Activated CD8-positive, alpha-beta memory T cell treated with anti-CD3 and anti-CD28 coated beads for 36 hours (primary cell): Measurements from ENCODE around the gene ADGRV1. TPM values are rescaled to one million over a fixed set of nuclear protein-coding genes. Genes with fewer than 3 reads are reported as not detected.
"Not testable (repeated sequence)": the region's sequence is repeated elsewhere in the genome, so short reads cannot be mapped to it uniquely, and the experiment has no call there.

Experiments used
- CTCF ChIA-PET: fragments of 350-600 bp; sonication (Branson Sonifier 250); formaldehyde crosslinking; loops from one replicate; lab custom pipeline; 2021; ENCODE audit warnings: antibody characterized with exemption; lab: Charles Lee
- POLR2A ChIA-PET: fragments of 350-600 bp; sonication (Branson Sonifier 250); formaldehyde crosslinking; loops from one replicate; lab custom pipeline; 2021; ENCODE audit warnings: antibody characterized with exemption; lab: Charles Lee
- total RNA-seq, 2 experiments: library from RNA; stranded (reverse); gene quantifications; one replicate each; pipeline ENCODE4 v1.2.3, GENCODE V29; 2021

Gene ADGRV1
- total RNA-seq, 2 experiments from 2014 or later: 0.34 TPM; not detected in 1

DNA sequence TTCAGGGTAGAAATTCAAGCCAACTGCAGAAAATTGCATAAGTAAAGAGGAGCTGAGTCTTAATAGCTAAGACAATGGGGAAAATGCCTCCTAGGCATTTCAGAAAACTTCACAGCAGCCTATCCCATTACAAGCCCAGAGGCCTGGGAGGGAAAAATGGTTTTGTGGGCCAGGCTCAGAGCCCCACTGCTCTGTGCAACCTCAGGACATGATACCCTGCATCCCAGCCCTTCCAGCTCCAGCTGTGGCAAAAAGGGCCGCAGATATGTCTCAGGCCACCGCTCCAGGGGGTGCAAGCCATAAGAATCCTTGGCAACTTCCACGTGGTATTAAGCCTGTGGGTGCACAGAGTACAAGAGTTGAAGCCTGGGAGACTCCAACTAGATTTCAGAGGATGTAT, 437.5 kb downstream of the ADGRV1 start:
- CTCF ChIA-PET: no interaction called here
- POLR2A ChIA-PET: no interaction called here

GRCh38 chr5:90997082-90997481, 438.5 kb downstream of the ADGRV1 start:
- CTCF ChIA-PET: no interaction called here
- POLR2A ChIA-PET: no interaction called here

GRCh38 chr5:91000743-91001142, 442.1 kb downstream of the ADGRV1 start:
- ChIA-PET CTCF (interaction anchor here (0.6 kb wide), 1 partner anchor 13 kb away, joined by 3 read pairs; no protein-coding TSS in a partner anchor), POLR2A (no interaction called here)

GRCh38 chr5:91006713-91007112, 448.1 kb downstream of the ADGRV1 start:
- ChIA-PET POLR2A (no interaction called here), CTCF (no interaction called here)

DNA sequence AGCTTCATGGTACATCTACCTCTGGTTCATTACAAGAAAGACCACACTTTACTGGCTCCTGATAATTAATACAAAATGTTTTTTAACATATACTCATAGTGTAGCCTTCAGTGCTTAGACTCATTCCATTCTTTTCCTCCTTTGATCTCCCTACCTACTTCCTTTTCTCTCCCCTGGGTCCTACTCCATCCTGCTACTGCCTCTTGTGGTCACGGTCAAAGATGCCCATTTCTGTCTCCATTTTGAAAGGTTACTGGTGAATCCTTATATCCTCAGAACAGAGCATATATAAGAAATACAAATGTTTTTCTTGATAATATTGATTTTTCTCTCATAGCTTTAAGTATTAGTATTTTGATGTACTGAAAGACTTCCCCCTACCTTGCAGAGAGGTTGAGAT, 448.7 kb downstream of the ADGRV1 start:
- POLR2A ChIA-PET: no interaction called here
- CTCF ChIA-PET: no interaction called here

- POLR2A ChIA-PET: no interaction called here
- CTCF ChIA-PET: no interaction called here
Observed at GRCh38 chr5:91007780-91008402, 449.3 kb downstream of the ADGRV1 start.

GRCh38 chr5:91010090-91010489, 451.5 kb downstream of the ADGRV1 start:
- POLR2A ChIA-PET: no interaction called here
- CTCF ChIA-PET: no interaction called here

GRCh38 chr5:91011029-91011428, 452.4 kb downstream of the ADGRV1 start:
- POLR2A ChIA-PET: no interaction called here

GRCh38 chr5:91012867-91013266, 454.3 kb downstream of the ADGRV1 start:
- POLR2A ChIA-PET: not testable (repeated sequence)
- CTCF ChIA-PET: interaction anchor here (0.6 kb wide), 1 partner anchor 12 kb away, joined by 3 read pairs; no protein-coding TSS in a partner anchor

More at GRCh38 chr5:91011029-91011428, 452.4 kb downstream of the ADGRV1 start:
- CTCF ChIA-PET: no interaction called here

DNA sequence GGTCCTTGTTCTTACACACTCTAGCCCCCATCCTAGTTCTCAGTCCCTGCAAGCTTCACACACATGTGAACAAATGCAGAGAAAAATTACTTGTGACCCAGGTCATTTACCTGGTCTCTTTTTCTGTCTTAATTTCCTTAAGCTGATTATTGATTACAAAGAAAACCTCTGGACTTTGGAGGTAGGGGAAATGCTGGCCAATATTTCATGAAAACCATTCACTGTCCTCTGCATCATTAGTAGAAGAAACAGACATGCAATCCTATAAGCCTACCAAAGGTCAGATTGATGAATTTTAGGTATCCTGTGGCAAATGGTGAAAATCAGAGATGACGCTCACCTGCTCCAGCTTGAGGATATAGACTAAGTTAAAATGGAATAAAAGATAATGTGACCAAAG, 457.7 kb downstream of the ADGRV1 start:
- POLR2A ChIA-PET: no interaction called here
- CTCF ChIA-PET: no interaction called here

DNA sequence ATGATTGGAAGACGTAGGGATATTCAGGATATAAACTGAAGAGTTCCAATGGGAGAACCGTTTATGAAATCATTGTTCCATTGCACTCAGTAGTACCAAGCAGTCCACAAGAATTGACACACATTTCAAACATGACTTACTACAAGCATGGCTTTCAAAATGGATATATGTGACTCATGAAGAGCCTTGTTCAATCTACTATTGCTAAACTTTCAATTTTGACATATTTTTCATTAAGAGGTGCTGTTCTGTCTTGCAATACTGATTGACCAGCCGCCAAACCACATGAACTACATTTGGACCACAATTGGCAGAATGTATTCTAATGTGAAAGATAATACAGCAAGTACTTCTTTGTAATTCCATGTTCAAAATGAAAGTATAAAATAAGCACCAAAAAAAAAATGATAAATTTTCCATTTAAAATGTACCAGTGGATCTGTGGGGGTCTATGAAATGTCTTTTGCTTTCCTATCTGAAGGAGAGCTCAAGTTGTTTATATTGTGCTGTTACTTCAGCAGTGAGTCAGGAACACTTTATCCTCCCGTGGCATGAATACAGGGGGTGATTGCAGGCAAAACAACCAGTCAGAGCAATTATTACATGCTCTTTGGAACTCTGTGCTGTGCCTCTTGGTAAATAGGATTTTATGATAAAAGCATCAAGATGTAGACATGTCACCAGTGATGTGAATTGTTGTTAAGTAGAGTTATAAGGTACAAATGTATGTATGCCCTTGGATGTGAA, 458.5 kb downstream of the ADGRV1 start:
- CTCF ChIA-PET: no interaction called here
- POLR2A ChIA-PET: no interaction called here

DNA sequence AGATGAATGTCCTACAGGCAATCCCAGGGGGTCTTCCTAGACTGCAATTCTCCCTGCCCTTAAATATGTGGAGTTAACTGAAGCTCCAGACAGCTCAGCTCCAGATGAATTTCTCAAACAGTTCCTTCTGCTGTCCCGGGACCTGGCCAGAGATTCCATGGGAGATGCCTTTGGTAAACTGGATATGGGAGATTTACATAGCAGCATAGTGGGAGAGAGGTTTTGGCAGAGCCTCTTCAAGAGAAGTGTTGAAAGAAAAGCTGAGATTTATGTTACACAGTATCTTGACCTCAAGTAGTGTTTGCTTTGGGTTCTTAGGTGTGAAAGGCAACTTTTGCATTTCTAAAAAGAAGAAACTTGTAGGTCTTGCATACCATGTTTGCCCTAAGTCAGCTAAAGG, 459.6 kb downstream of the ADGRV1 start:
- ChIA-PET POLR2A (no interaction called here), CTCF (no interaction called here)

DNA sequence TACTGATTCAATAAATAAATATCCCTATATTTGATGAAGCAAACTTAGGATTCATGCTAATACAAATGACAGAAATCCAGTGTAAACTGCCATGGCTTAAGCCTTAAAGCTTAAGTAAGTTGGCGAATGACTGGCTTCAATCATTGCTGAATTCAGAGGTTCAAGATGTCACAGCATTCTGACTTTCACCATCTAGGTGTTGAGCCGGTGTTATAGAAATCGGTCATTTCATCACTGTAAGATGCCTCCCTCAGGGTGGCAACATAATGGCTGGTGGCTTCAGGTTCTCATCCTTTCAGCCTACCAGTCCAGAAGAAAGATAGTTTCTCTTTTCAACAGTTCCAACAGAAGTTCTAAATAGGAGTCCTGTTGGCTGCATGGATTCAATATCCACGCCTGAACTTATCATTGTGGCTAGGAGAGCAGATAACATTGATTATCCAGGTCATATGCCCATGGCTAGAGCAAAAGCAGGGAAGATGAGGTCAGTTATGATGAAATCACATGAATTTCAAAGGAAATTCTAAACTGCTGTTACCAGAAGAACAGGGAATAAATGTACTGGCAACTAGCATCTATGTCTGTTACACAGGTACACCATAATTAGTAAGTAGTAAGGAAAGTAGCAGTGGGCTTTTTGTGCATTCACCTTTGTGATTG, 460.2 kb downstream of the ADGRV1 start:
- ChIA-PET POLR2A (no interaction called here), CTCF (no interaction called here)

DNA sequence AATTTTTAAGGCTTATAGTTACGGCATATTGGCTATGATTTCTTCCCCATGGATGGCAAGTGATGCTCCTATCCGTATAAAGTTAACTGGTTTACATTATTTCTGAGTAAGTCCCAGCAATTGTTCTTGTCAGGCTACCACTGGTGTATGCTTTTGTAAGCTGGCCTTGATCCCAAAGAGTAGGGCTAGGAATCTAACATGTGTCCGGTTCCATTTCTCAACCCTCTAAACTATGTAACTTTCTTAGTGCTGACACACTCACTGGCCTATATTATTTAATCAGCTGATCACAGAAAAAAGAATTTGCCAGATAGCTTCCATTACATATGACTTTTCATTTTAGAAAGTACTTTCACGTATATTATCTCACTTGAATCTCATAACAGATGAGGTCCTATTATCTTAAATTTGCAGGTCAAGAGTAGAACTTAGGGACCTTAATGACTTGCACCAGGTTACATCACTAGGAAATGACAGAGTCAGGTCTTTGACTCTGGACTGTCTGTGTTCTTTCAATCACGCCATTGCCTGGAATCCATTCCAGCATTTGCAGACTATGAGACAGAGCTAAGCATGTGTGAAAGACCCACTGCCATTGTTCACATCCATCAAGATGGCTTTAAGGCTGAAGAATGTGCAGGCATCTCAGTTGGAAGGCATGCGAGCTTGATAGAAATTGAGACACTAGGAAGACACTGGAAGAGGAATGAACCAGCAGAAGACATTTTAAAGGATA, 461.6 kb downstream of the ADGRV1 start:
- CTCF ChIA-PET: no interaction called here
- POLR2A ChIA-PET: no interaction called here

DNA sequence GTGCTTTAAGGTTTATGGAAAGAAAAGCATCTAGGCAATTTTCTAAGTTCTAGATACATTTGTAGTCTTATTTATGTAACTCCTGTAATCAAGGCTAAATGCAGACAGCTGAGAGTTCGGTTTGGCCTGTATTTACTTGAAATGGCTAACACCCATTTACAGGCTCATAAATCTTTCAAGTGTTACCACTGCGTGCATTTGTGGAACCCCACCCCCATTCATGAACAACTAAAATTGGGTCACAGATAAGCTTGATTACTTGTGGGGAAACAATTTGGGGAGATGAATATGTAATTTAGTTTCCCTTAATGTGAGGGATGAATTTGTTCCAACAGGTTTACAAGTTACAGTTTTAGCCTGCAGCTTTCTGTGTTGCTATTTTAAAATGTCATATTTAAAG, 463.9 kb downstream of the ADGRV1 start:
- ChIA-PET CTCF (no interaction called here), POLR2A (no interaction called here)

GRCh38 chr5:91024206-91024605, 465.6 kb downstream of the ADGRV1 start:
- ChIA-PET CTCF (no interaction called here), POLR2A (no interaction called here)

GRCh38 chr5:91024727-91025126, 466.1 kb downstream of the ADGRV1 start:
- ChIA-PET CTCF (no interaction called here), POLR2A (no interaction called here)

DNA sequence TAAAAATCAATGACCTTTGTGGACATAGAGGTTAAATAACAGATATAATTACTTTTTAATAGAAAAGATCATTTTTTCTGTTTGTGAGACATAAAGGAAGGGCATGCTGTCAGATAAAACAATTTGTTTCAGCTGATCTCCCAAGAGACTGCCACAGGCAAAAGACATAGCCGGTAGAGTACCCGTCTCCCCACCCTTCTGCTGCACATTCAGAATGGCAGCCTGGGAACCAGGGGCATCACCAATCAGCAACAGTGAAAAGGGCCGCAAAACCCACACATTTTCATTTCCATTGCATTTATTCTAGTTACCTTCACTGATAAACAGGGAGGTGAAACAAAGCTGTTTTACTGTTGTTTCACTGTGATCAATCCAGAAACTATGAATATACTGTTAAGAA, 466.9 kb downstream of the ADGRV1 start:
- ChIA-PET CTCF (no interaction called here), POLR2A (no interaction called here)

DNA sequence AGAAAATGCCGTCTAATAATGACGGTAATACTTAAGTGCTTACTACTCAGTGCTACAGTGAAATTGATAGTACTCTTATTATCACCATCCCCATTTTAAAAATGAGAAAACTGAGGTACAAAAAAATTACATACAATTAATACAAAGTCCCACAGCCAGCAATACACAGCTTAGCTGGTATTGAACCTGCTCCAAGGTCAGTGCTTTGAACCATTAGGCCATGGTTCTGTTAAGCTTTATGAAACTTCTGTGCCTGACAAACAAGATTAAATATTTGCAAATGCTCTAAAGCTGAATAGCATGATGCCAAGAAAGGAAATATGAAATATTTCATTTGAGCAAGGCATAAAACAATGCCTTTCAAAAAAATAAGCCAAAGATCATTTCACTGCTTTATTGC, 467.4 kb downstream of the ADGRV1 start:
- CTCF ChIA-PET: no interaction called here

GRCh38 chr5:91026466-91026865, 467.9 kb downstream of the ADGRV1 start:
- POLR2A ChIA-PET: no interaction called here
- CTCF ChIA-PET: no interaction called here

More for the DNA sequence above, 467.4 kb downstream of the ADGRV1 start:
- POLR2A ChIA-PET: no interaction called here
